ENCODE results near the gene TSHB.

Gene TSHB

GRCh38 chr1:115029526-115029925 is at the start of gene TSHB:
Gene TSHB, plus strand, starts transcription at chr1:115029826. Its CDS starts 3,537 bp downstream, at chr1:115033363.
- DNase-seq (ENCODE audit: low spot score), result no peak
- in situ Hi-C loops (cut with MboI; ENCODE audit: low pct_unique_long_range_greater_than_20kb, low sequenced_read_pairs, unreplicated experiment), result no loop called here
- TF ChIP-seq CTCF (IDR thresholded peaks at IDR 0.05; ENCODE audit: extremely low read depth, insufficient read depth, missing control alignments), result no peak

GRCh38 chr1:114982251-114982650 is 47.4 kb upstream of the TSHB start:
- TF ChIP-seq CTCF (IDR thresholded peaks at IDR 0.05; ENCODE audit: extremely low read depth, insufficient read depth, missing control alignments), result no peak
- no peak for DNase-seq (ENCODE audit: low spot score)
- in situ Hi-C loops (cut with MboI; ENCODE audit: low pct_unique_long_range_greater_than_20kb, low sequenced_read_pairs, unreplicated experiment), result loop anchor here (10.0 kb wide), 1 partner anchor 123 kb away; no protein-coding TSS in a partner anchor

DNA sequence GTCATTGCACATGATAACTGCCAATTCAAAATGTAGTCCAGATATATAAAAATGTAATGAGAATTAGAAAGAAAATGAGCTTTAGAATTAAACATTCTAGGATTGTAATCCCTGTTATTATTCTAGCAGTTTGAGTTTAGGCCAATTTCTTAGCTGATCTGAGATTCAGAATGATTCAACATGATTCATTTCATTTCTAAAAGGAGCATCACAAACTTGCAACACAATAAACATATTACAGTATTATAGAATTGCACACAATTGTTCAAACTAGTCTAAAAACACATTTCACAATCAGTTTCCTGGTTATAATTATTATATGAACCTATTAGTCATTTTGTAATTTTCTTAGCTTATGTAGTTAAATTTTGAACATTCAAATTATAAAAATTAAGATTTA is 43.3 kb upstream of the TSHB start:
- in situ Hi-C loops (cut with MboI; ENCODE audit: low pct_unique_long_range_greater_than_20kb, low sequenced_read_pairs, unreplicated experiment), result loop anchor here (10.0 kb wide), 1 partner anchor 119 kb away; no protein-coding TSS in a partner anchor
- TF ChIP-seq CTCF (IDR thresholded peaks at IDR 0.05; ENCODE audit: extremely low read depth, insufficient read depth, missing control alignments), result no peak
- no peak for DNase-seq (ENCODE audit: low spot score)

DNA sequence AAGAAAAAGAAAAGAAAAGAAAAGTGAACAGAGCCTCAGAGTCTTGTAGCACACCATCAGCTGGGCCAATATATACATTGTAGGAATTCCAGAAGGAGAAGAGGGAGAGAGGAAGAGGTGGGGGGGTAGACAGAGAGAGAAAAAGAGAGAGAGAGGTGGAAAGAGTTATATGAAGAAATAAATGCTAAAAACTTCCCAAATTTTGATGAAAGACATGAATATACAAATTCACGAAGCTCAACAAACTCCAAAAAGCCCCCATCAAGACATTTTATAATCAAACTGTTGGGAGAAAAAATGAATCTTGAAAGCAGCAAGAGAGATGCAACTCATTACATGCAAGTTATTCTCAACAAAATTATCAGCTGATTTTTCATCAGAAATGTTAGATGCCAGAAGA is 41.5 kb upstream of the TSHB start:
- no peak for TF ChIP-seq CTCF (IDR thresholded peaks at IDR 0.05; ENCODE audit: extremely low read depth, insufficient read depth, missing control alignments)
- in situ Hi-C loops (cut with MboI; ENCODE audit: low pct_unique_long_range_greater_than_20kb, low sequenced_read_pairs, unreplicated experiment), result loop anchor here (10.0 kb wide), 1 partner anchor 117 kb away; no protein-coding TSS in a partner anchor
- no peak for DNase-seq (ENCODE audit: low spot score)

GRCh38 chr1:114997510-114998289 is 31.9 kb upstream of the TSHB start:
- in situ Hi-C loops (cut with MboI; ENCODE audit: low pct_unique_long_range_greater_than_20kb, low sequenced_read_pairs, unreplicated experiment), result no loop called here
- TF ChIP-seq CTCF (IDR thresholded peaks at IDR 0.05; ENCODE audit: extremely low read depth, insufficient read depth, missing control alignments), result no peak
- no peak for DNase-seq (ENCODE audit: low spot score)

DNA sequence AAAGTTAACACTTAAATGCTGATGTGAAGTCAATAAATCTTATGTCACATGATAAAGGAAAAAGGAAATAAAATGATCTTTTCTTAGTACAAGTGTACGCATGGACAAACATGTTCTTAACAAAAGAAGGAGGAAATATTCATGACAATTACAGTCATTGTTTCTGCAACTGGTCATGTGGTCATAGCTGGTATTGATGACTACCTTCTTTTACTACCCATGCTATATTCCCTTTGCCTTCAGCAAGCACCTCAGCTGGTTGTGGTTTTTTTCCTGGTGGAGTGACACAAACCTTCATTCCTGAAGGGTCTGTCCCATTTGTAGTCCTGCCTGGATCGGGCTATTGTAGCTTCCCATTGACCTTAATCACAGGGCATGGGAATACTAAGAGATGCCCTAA is 23.4 kb upstream of the TSHB start:
- no peak for TF ChIP-seq CTCF (IDR thresholded peaks at IDR 0.05; ENCODE audit: extremely low read depth, insufficient read depth, missing control alignments)
- no peak for DNase-seq (ENCODE audit: low spot score)
- in situ Hi-C loops (cut with MboI; ENCODE audit: low pct_unique_long_range_greater_than_20kb, low sequenced_read_pairs, unreplicated experiment), result no loop called here

Measured in GM13977 (cell line).